K562 (cell line): ENCODE measurements around the gene ANKFN1. TPM values are rescaled to one million over a fixed set of nuclear protein-coding genes. Genes with fewer than 3 reads are reported as not detected.

Source experiments
- ATAC-seq: fragments of 200-7000 bp; cut with Tn5 transposase; 3 replicates; pipeline ENCODE4 v1.9.1; 2020; ENCODE audit warnings: moderate library complexity
- BruUV-seq: library from RNA; stranded (reverse); fragments of 400-500 nt; replicated peaks from 2 replicates; lab custom pipeline; 2021; lab: Mats Ljungman, UMichigan
- CTCF ChIA-PET: fragments of 300-600 bp; formaldehyde crosslinking; extraction: SDS; loops from one replicate; lab custom pipeline; 2021; ENCODE audit warnings: low intra/inter-chr PET ratio; lab: Yijun Ruan, JAX
- POLR2A ChIA-PET: fragments of 300-600, 350-650 bp; sonication (Branson Sonifier 250); formaldehyde crosslinking; extraction: SDS; loops from one replicate; lab custom pipeline; 2021; ENCODE audit warnings: antibody characterized with exemption, inconsistent platforms; lab: Yijun Ruan, JAX
- DNase-seq, 4 experiments: peaks; one replicate each; pipeline versions ENCODE4 v3.0.0 to v3.0.0-alpha.2; 2011 to 2018; ENCODE audit warnings: low spot score in 3 of 4, mixed read lengths in 3 of 4; ENCODE audit errors: extremely low read depth in 1 of 4
- FAIRE-seq: peaks from 2 replicates; lab custom pipeline; 2011; peaks lifted over from hg19 to GRCh38; lab: Jason Lieb, UNC
- H2AFZ ChIP-seq: 2 replicates; pipeline ENCODE4 v1.6.0; 2011; ENCODE audit warnings: low read depth, low read length, control low read depth, inconsistent platforms
- H3K27ac ChIP-seq: fragments of 200-600 bp; 3 replicates; pipeline ENCODE4 v1.8.0; 2011; ENCODE audit warnings: low read depth, mild to moderate bottlenecking, control low read depth, inconsistent platforms, low read length, moderate library complexity, mixed read lengths; ENCODE audit errors: extremely low read depth
- H3K27me3 ChIP-seq, 2 experiments: fragments of 300-600 bp in 1 of 2; 2 replicates in 1 of 2; 3 replicates in 1 of 2; pipeline versions ENCODE4 v1.6.0 to v1.8.0; 2011; ENCODE audit warnings: inconsistent platforms in 2 of 2, low read length in 2 of 2, mild to moderate bottlenecking in 1 of 2, mixed read lengths in 1 of 2, moderate library complexity in 1 of 2; ENCODE audit not compliant: control insufficient read depth in 2 of 2, insufficient read depth in 2 of 2
- H3K36me3 ChIP-seq: fragments of 300-600 bp; 3 replicates; pipeline ENCODE4 v1.8.0; 2011; ENCODE audit warnings: mild to moderate bottlenecking, low read length, inconsistent platforms; ENCODE audit not compliant: control insufficient read depth, insufficient read depth
- H3K4me1 ChIP-seq, 2 experiments: fragments of 200-600 bp in 1 of 2; replicated peaks in 1 of 2; 2 replicates in 1 of 2; 3 replicates in 1 of 2; pipeline versions ENCODE4 v1.5.1 to v1.8.0; 2011; ENCODE audit warnings: inconsistent platforms in 2 of 2, low read length in 2 of 2, mild to moderate bottlenecking in 1 of 2, mixed read lengths in 1 of 2, moderate library complexity in 1 of 2; ENCODE audit not compliant: control insufficient read depth in 2 of 2, insufficient read depth in 2 of 2
- H3K4me2 ChIP-seq: 2 replicates; pipeline ENCODE4 v1.6.1; 2011; ENCODE audit warnings: low read length, control low read depth, inconsistent platforms, mixed read lengths; ENCODE audit not compliant: insufficient read depth
- H3K4me3 ChIP-seq: fragments of 200-600 bp; sonication (generic), shearing (Covaris generic); 2 replicates; pipeline ENCODE4 v1.5.1; 2016; ENCODE audit warnings: control low read depth, inconsistent platforms
- H3K79me2 ChIP-seq: fragments of 200-600 bp; 3 replicates; pipeline ENCODE4 v1.8.0; 2011; ENCODE audit warnings: low read length, inconsistent platforms; ENCODE audit not compliant: control insufficient read depth, insufficient read depth
- H3K9ac ChIP-seq, 2 experiments: 2 replicates each; pipeline versions ENCODE4 v1.6.0 to v1.6.1; 2011; ENCODE audit warnings: low read depth in 2 of 2, low read length in 2 of 2, control low read depth in 1 of 2, inconsistent platforms in 1 of 2, mild to moderate bottlenecking in 1 of 2, mixed read lengths in 1 of 2; ENCODE audit not compliant: insufficient read depth in 1 of 2
- H3K9me1 ChIP-seq: one replicate; pipeline ENCODE4 v1.6.0; 2011; ENCODE audit warnings: inconsistent platforms, mild to moderate bottlenecking, low read length, moderate library complexity; ENCODE audit not compliant: control insufficient read depth, insufficient read depth
- H3K9me3 ChIP-seq: replicated peaks from 2 replicates; pipeline ENCODE4 v1.5.1; 2011; ENCODE audit warnings: low read depth, low read length, inconsistent platforms; ENCODE audit not compliant: control insufficient read depth, insufficient read depth
- H4K20me1 ChIP-seq: replicated peaks from 2 replicates; pipeline ENCODE4 v1.6.1; 2011; ENCODE audit warnings: low read length, inconsistent platforms, mixed read lengths; ENCODE audit not compliant: control insufficient read depth, insufficient read depth
- CREBBP ChIP-seq: IDR thresholded peaks from one replicate; pipeline ENCODE4 v1.6.1; 2012; ENCODE audit warnings: low read depth, mild to moderate bottlenecking, control low read depth, inconsistent platforms, low read length
- EHMT2 ChIP-seq: fragments of 450-650 bp; IDR thresholded peaks from 2 replicates; pipeline ENCODE4 v1.6.1; 2018; ENCODE audit warnings: antibody characterized with exemption
- MAFG ChIP-seq: fragments of 450-650 bp; conservative IDR thresholded peaks from 2 replicates; pipeline ENCODE4 v1.6.1; 2016; ENCODE audit warnings: missing genetic modification characterization, missing compliant biosample characterization
- MTA3 ChIP-seq: fragments of 450-650 bp; formaldehyde crosslinking; IDR thresholded peaks from 2 replicates; pipeline ENCODE4 v1.6.1; 2017; ENCODE audit warnings: mild to moderate bottlenecking, borderline replicate concordance
- NCOA4 ChIP-seq: fragments of 450-650 bp; IDR thresholded peaks from 2 replicates; pipeline ENCODE4 v1.6.1; 2018; ENCODE audit warnings: mild to moderate bottlenecking; ENCODE audit not compliant: partially characterized antibody
- PURB ChIP-seq: sonication (generic); formaldehyde crosslinking; IDR thresholded peaks from 2 replicates; pipeline ENCODE4 v1.9.0; 2021; ENCODE audit warnings: low read depth, mild to moderate bottlenecking, missing genetic modification reagents
- RBFOX2 ChIP-seq: fragments of 200-400 bp; formaldehyde crosslinking; IDR thresholded peaks from 2 replicates; pipeline ENCODE4 v1.6.1; 2017; ENCODE audit warnings: low read depth, mild to moderate bottlenecking, low read length, moderate library complexity
- RCOR1 ChIP-seq, 2 experiments: IDR thresholded peaks; 2 replicates each; pipeline ENCODE4 v1.6.1; 2012; ENCODE audit warnings: low read depth in 2 of 2, low read length in 2 of 2, borderline replicate concordance in 1 of 2, improper control_type of control experiment in 1 of 2
- SIX5 ChIP-seq, 2 experiments: IDR thresholded peaks; 2 replicates each; pipeline ENCODE4 v1.6.1; 2011; ENCODE audit warnings: low read length in 2 of 2, borderline replicate concordance in 1 of 2, low read depth in 1 of 2, mild to moderate bottlenecking in 1 of 2, moderate library complexity in 1 of 2; ENCODE audit not compliant: insufficient read depth in 1 of 2
- SMAD4 ChIP-seq: fragments of 250-450 bp; sonication (Bioruptor Pico); conservative IDR thresholded peaks from 2 replicates; pipeline ENCODE4 v1.8.0; 2021; ENCODE audit warnings: inconsistent platforms, mild to moderate bottlenecking, moderate library complexity
- SP1 ChIP-seq: sonication (generic); formaldehyde crosslinking; IDR thresholded peaks from 2 replicates; pipeline ENCODE4 v1.8.1; 2022; ENCODE audit warnings: mild to moderate bottlenecking, missing genetic modification reagents
- SP2 ChIP-seq: IDR thresholded peaks from 2 replicates; pipeline ENCODE4 v1.6.1; 2011; ENCODE audit warnings: mild to moderate bottlenecking, low read depth, low read length, moderate library complexity; ENCODE audit not compliant: poor library complexity, severe bottlenecking; ENCODE audit errors: extremely low read depth
- U2AF2 ChIP-seq: fragments of 200-400 bp; formaldehyde crosslinking; optimal IDR thresholded peaks from 2 replicates; pipeline ENCODE3; 2017; ENCODE audit warnings: low read depth, mild to moderate bottlenecking, low read length
- ZNF175 ChIP-seq: fragments of 200-800 bp; sonication (Bioruptor generic); IDR thresholded peaks from 2 replicates; pipeline ENCODE4 v1.6.1; 2016; ENCODE audit warnings: low read depth, mild to moderate bottlenecking, missing genetic modification characterization, missing compliant biosample characterization
- ZNF436 ChIP-seq: fragments of 250-450, 450-650 bp; sonication (Bioruptor Pico); formaldehyde crosslinking; IDR thresholded peaks from 2 replicates; pipeline ENCODE4 v1.7.0; 2020; ENCODE audit warnings: mild to moderate bottlenecking
- ZNF699 ChIP-seq: fragments of 250-450 bp; sonication (Bioruptor Pico); IDR thresholded peaks from 2 replicates; pipeline ENCODE4 v1.8.0; 2021; ENCODE audit warnings: mild to moderate bottlenecking, moderate library complexity; ENCODE audit not compliant: insufficient replicate concordance
- in situ Hi-C: fragments of 300-500 bp; cut with MboI; formaldehyde crosslinking; loops from 4 replicates; pipeline ENCODE4 v1.15.0; 2018; ENCODE audit warnings: inconsistent platforms, mixed read lengths
- intact Hi-C: fragments of 100-400 bp; cut with micrococcal nuclease; formaldehyde crosslinking; loops from 2 replicates; pipeline ENCODE4 v1.14.2; 2022
- polyA plus RNA-seq, 8 experiments: library from polyadenylated mRNA; depleted of rRNA in 4 of 8; stranded (reverse) in 5 of 8; unstranded in 3 of 8; fragments of >200 nt; fragmentation: Nextera tagmentation in 2 of 8; fragmentation: Illumina TruSeq in 1 of 8; extraction: Ambion mirVana in 2 of 8; extraction: Trizol in 1 of 8; gene quantifications; 2 replicates each; pipeline versions ENCODE4 v1.2.1 to v1.2.3, GENCODE V29; 2011 to 2014; ENCODE audit warnings: inconsistent platforms in 1 of 8, missing spikeins in 1 of 8
- total RNA-seq, 7 experiments: library from RNA; depleted of rRNA in 6 of 7; stranded (reverse); fragments of >200 nt in 6 of 7; fragmentation: Illumina TruSeq in 2 of 7; extraction: Trizol in 2 of 7; gene quantifications; 2 replicates each; pipeline versions ENCODE4 v1.2.1 to v1.2.3, GENCODE V29; 2011 to 2021; ENCODE audit warnings: low replicate concordance in 1 of 7

ANKFN1 gene
- total and polyA plus RNA-seq, 9 of the 15 experiments (the other 6 are each of a cell fraction or from before 2014, with no cell fraction given) = 0.04 to 0.39 (median 0.15) TPM; not detected in 1

GRCh38 chr17:56506349-56506748, 353.1 kb downstream of the ANKFN1 start:
- CTCF ChIA-PET = no interaction called here
- FAIRE-seq = no peak
- no peak overlapping the region for H2AFZ ChIP-seq

More at GRCh38 chr17:56506349-56506748, 353.1 kb downstream of the ANKFN1 start:
- Histone ChIP-seq H3K9ac (no peak overlapping the region), H3K4me3 (no peak overlapping the region), H3K9me3 (no peaks in the 10 kb centered on the region), H3K27me3 (peaks cover 0 to 5% of the 10 kb centered on the region in 2 experiments; a peak in 1 of 5 replicates), H3K36me3 (no peaks in the 10 kb centered on the region), H3K4me1 (peaks cover 0 to 9% of the 10 kb centered on the region in 2 experiments; a peak in 1 of 5 replicates)
- in situ Hi-C loops = no loop called here
- DNase-seq = no peak
- no peak for TF ChIP-seq MTA3
- TF ChIP-seq ZNF699 (CRISPR knock-in tag) = no peak
- no peak for TF ChIP-seq RCOR1 (IDR thresholded peaks at IDR 0.05; ENCODE audit: borderline replicate concordance in 1 of 2, low read depth in 2 of 2, low read length in 2 of 2)
- TF ChIP-seq EHMT2 = no peak
- no peak for TF ChIP-seq MAFG
- no peak for TF ChIP-seq CREBBP
- TF ChIP-seq SP2 = no peak
- no peak for TF ChIP-seq SIX5 (IDR thresholded peaks at IDR 0.05; ENCODE audit: borderline replicate concordance in 1 of 2, insufficient read depth in 1 of 2, low read depth in 1 of 2, low read length in 2 of 2)
- no peak for TF ChIP-seq RBFOX2
- TF ChIP-seq U2AF2 = no peak
- no peak for TF ChIP-seq PURB (CRISPR knock-in tag)
- no peak for TF ChIP-seq ZNF436 (CRISPR knock-in tag)
- no peak for TF ChIP-seq SMAD4
- no peak for TF ChIP-seq ZNF175
- TF ChIP-seq SP1 (CRISPR knock-in tag) = no peak
- no peak for TF ChIP-seq NCOA4
- TF ChIP-seq, all 486 proteins: peak for 0
- no peak for ATAC-seq
- Histone ChIP-seq H3K79me2 (no peaks in the 10 kb centered on the region), H4K20me1 (no peaks in the 10 kb centered on the region), H3K27ac (no peak overlapping the region), H3K4me2 (no peak overlapping the region), H3K9me1 (no peaks in the 10 kb centered on the region)
- intact Hi-C loops = no loop called here
- POLR2A ChIA-PET = interaction anchor here (0.8 kb wide), 1 partner anchor 219 kb away, joined by 3 read pairs; no protein-coding TSS in a partner anchor
- no TSS peak for BruUV-seq
